Stimulated activated CD4-positive, alpha-beta T cell treated with anti-CD3 and anti-CD28 coated beads, Interleukin-15, amount 100 ng/mL, for 1 hour (primary cell): ENCODE data around the gene ROCK2.

Source experiments
- DNase-seq, 2 donors: peaks; one replicate each; pipeline ENCODE4 v3.0.0-alpha.2; 2020; ENCODE audit warnings: low read depth in 1 of 2, low spot score in 1 of 2

ROCK2 gene

GRCh38 chr2:11157296-11157695 lies 187.1 kb downstream of the ROCK2 start:
- DNase-seq, result no peak

GRCh38 chr2:11156396-11157075 lies 187.9 kb downstream of the ROCK2 start:
- no peak for DNase-seq

GRCh38 chr2:11155381-11156035 lies 188.9 kb downstream of the ROCK2 start, which contains the start of gene SLC66A3:
Gene SLC66A3, plus strand, starts transcription at chr2:11155467. Its CDS starts 80 bp downstream, at chr2:11155547.
- DNase-seq, result no peak

- peak; percentile 97 for DNase-seq
Measured at GRCh38 chr2:11154923-11155380, 189.5 kb downstream of the ROCK2 start.

- no peak for DNase-seq
Measured at GRCh38 chr2:11154016-11154922, 190.2 kb downstream of the ROCK2 start.

DNA sequence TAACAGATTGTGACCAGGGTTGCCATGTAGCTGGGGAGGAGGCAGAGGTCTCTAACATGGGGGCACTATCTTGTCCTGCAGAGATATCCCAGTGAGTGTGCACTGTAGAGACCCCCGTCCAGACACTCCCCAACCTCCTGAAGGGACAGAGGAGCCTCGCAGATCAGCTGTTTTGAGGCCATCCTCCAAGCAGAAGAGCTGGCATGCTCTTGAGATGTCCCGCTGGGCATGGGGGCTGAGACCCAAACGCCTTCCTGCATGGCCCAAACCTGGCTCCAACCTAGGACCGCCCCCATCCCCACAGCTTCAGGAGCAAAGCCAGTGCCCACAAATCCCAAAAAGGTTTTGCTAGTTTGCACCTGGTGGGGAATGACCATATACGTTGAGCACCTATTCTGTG lies 191.8 kb downstream of the ROCK2 start:
- no peak for DNase-seq

DNA sequence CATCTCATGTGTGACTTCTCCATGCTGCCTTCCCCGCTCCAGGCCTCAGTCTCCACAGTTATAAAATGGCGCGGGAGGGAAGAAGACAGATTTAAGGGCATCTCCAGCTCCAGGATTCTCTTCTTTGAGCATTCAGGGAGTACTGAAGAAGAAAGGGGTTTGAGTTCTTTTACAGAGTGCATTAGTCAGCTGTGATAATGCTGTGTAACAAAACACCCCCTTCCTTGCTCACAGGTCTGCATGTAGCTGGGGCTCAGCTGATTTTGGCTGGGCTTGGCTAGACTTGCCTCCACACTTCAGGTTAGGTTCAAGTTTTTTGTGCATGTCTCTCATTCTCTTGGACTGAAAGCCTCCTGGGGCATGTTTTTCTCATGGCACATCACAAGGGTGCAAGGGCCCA lies 197.2 kb downstream of the ROCK2 start:
- DNase-seq, result no peak

- DNase-seq, result no peak
Measured at GRCh38 chr2:11146076-11146475, 198.4 kb downstream of the ROCK2 start.

DNA sequence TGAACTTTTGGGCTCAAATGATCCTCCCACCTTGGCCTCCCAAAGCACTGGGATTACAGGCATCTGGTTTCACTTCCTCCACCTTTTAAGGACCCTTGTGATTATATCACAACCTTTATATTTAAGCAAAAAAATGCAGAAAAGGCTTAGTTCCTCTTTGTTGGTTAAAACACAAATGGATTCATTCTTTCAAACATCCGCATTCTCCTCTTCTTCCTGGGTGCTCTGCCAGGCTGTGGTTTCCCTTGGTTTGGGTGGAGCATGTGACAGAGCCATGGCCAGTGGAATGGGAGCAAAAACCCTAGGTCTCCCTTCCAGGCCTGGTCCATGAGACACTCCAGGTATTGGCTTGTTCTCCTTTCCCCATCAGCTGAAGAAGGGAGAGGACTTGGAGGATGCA lies 199.1 kb downstream of the ROCK2 start:
- no peak for DNase-seq

- no peak for DNase-seq
Measured at GRCh38 chr2:11144738-11145079, 199.7 kb downstream of the ROCK2 start.

DNA sequence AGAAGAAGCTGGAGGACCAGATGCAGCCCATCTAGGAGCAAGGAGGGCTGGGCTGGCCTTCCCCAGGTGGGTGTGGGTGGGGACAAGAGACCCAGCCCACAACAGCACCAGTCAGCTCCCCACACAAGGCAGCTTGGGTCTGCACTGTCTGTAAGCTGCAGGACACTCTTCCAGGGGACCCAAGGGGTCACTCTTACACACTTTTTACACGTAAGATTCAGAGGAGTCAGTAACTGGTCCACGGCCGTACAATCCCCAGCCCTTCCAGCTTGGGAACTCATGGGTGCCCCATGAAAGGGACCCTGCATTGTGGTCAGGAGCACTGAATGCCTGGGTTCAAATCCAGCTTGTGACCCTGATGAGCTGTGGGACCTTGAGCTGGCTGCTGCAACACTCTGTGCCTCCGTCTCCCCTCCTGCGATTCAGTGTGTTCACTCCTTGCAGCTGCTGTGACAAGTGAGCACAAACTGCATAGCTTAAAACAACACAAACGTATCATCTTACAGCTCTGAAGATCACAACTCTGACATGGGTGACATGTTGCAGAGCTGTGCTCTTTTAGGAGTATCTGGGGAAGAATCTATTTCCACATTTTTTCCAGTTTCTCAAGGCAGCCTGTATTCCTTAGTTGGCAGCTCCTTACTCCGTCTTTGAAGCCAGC lies 200.2 kb downstream of the ROCK2 start:
- no peak for DNase-seq

- DNase-seq, result no peak
Measured at GRCh38 chr2:11142987-11143386, 201.4 kb downstream of the ROCK2 start.

GRCh38 chr2:11142330-11142729 lies 202.1 kb downstream of the ROCK2 start:
- no peak for DNase-seq

- DNase-seq, result no peak
Measured at GRCh38 chr2:11141319-11141718, 203.1 kb downstream of the ROCK2 start.

DNA sequence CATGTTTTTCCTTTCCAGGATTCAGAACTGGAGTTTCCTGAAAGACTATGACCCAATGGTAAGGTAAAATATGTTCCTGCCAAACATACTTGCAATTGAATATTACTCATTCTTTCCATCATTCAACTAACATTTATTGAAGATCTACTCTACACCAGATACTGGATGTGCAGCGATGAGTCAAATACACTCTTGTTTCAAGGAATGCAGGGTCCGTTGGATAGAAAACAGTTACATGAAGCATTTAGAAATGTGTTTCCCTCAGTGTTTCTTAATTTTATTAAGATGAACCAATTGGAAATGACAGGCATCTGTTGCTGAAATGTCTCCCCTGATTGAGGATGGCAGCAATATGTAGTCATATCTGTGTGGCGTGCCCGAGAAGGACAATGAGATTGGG lies 203.9 kb downstream of the ROCK2 start:
- DNase-seq, result no peak

DNA sequence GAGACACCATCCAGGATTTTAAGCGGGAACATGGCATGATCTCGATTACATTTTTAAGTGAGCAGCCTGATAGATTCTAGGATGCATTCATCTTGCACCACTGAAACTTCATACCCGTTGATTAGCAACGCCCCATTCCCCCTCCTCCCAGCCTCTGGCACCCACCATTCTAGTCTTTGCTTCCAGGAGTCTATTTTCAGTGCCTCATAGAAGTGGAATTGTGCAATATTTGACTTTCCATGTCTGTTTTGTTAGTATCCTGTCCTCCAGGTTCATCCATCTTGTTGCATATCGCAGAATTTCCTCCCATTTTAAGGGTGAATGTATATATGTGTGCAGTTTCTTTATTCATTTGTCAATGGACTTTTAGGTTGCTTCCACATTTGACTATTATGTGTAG lies 210.1 kb downstream of the ROCK2 start:
- no peak for DNase-seq

GRCh38 chr2:11133936-11134320 lies 210.5 kb downstream of the ROCK2 start:
- no peak for DNase-seq

DNA sequence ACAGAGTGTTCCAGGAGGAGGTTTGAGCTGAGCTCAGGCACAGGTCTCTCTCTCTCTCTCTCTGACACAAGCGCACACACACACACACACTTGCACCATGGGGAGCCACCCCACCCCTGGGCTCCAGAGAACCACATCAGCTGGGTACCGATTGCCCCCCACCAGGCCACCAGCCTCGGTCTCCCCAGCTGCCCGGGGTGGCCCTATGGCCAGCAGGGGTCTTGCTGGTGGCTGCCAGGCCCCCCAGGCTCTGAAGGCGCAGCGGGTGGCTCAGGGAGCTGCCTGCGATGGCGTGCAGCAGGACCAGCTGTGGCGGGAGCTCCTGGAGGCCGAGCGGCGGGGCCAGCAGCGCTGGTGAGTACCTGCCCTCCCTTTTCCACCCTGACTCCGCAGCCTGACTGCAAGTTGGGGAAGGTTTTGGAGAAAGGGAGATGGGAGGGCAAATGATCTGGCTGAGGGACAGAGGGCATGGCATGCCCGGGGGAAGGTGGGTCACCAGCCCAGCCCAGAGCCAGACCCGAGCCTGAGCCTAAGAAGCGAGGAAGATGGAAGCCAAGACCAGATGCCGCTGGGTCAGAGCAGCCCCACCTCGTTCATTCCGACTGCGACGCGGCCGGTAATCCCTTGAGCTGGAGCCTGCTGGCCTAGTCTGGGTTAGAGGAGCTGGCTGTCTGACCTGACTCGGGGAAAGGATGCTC lies 211.0 kb downstream of the ROCK2 start:
- no peak for DNase-seq

- no peak for DNase-seq
Measured at GRCh38 chr2:11132036-11132671, 212.3 kb downstream of the ROCK2 start.

GRCh38 chr2:11131166-11131920 lies 213.1 kb downstream of the ROCK2 start:
- no peak for DNase-seq
